Measurements from ENCODE around the gene CHD3. TPM values are rescaled to one million over a fixed set of nuclear protein-coding genes. Genes with fewer than 3 reads are reported as not detected.

Gene CHD3
- total RNA-seq = 94.6 TPM
- polyA plus RNA-seq (ENCODE audit: insufficient read depth, low read depth, low replicate concordance) = 41.5 TPM
- long read RNA-seq, donor 1, transcript CHD3-211 (3 exons, 2,515 nt) = major isoform, 9 of 44 reads
- long read RNA-seq, donor 1, partial matches to known transcripts = 35 of 44 reads
- long read RNA-seq, donor 1, other reads (novel, unspliced or antisense) = 0 of 44 reads
- long read RNA-seq, donor 2, transcript CHD3-211 (3 exons, 2,515 nt) = major isoform, 7 of 34 reads
- long read RNA-seq, donor 2, partial matches to known transcripts = 25 of 34 reads
- long read RNA-seq, donor 2, other reads (novel, unspliced or antisense) = 0 of 34 reads
- long read RNA-seq, donor 3, transcript CHD3-211 (3 exons, 2,515 nt) = major isoform, 6 of 41 reads
- long read RNA-seq, donor 3, partial matches to known transcripts = 34 of 41 reads
- long read RNA-seq, donor 3, other reads (novel, unspliced or antisense) = 0 of 41 reads
- long read RNA-seq, donor 4, full-length matches to known transcripts = 3 of 57 reads
- long read RNA-seq, donor 4, partial matches to known transcripts = 54 of 57 reads
- long read RNA-seq, donor 4, other reads (novel, unspliced or antisense) = 0 of 57 reads
- long read RNA-seq, donor 5 = 0 reads
- long read RNA-seq, donor 6, partial matches to known transcripts = 0 of 1 reads
- long read RNA-seq, donor 6, other reads (novel, unspliced or antisense) = 0 of 1 reads
- long read RNA-seq, donor 7, transcript CHD3-211 (3 exons, 2,515 nt) = major isoform, 6 of 54 reads
- long read RNA-seq, donor 7, partial matches to known transcripts = 43 of 54 reads
- long read RNA-seq, donor 7, other reads (novel, unspliced or antisense) = 5 of 54 reads
- long read RNA-seq, donor 8, partial matches to known transcripts = 49 of 53 reads
- long read RNA-seq, donor 8, other reads (novel, unspliced or antisense) = 0 of 53 reads
- long read RNA-seq, donor 9, partial matches to known transcripts = 12 of 13 reads
- long read RNA-seq, donor 9, other reads (novel, unspliced or antisense) = 0 of 13 reads
- long read RNA-seq, donor 10, transcript CHD3-211 (3 exons, 2,515 nt) = major isoform, 9 of 63 reads
- long read RNA-seq, donor 10, partial matches to known transcripts = 53 of 63 reads
- long read RNA-seq, donor 10, other reads (novel, unspliced or antisense) = 0 of 63 reads

- intact Hi-C loops (cut with DNase I) = no loop called here
- peak within 1 kb of the TSS; percentile 94 to 95 for H3K27ac ChIP-seq (ENCODE audit: low read depth in 2 of 2, low read length in 2 of 2)
- no peaks in the 10 kb centered on the region for H3K27me3 ChIP-seq (ENCODE audit: control insufficient read depth, insufficient read depth, low read length)
- H3K9me3 ChIP-seq (ENCODE audit: control insufficient read depth in 2 of 3, insufficient read depth in 1 of 3, low read length in 3 of 3) = no peaks in the 10 kb centered on the region
- TF ChIP-seq CTCF (IDR thresholded peaks at IDR 0.05; ENCODE audit: borderline replicate concordance, extremely low read depth, insufficient read depth) = no peak
- peak within 1 kb of the TSS; percentile 26 to 86 (median 82) for H3K9ac ChIP-seq (ENCODE audit: low read length in 3 of 3)
- peaks cover 12 to 26% (median 21%) of the 10 kb centered on the region in 3 donors for H3K4me1 ChIP-seq (ENCODE audit: control insufficient read depth in 2 of 3, insufficient read depth in 2 of 3, low read depth in 1 of 3, low read length in 3 of 3)
- FAIRE-seq (no peak), DNase-seq (peak in 1 of 5 donors; percentile 5)
- H3K4me3 ChIP-seq (ENCODE audit: low read length in 3 of 3) = peak within 1 kb of the TSS; percentile 56 to 83 (median 60)
- peaks cover 8 to 13% (median 11%) of the 10 kb centered on the region in 3 donors for H3K36me3 ChIP-seq (ENCODE audit: control insufficient read depth in 2 of 3, insufficient read depth in 3 of 3, low read length in 3 of 3)
Observed at GRCh38 chr17:7888184-7888920, at the start of gene CHD3. Gene CHD3 (plus strand): TSS chr17:7888789. CDS start chr17:7889001, 212 bp downstream.

GRCh38 chr17:7839190-7839875 lies 49.3 kb upstream of the CHD3 start:
- Histone ChIP-seq H3K27me3 (ENCODE audit: control insufficient read depth, insufficient read depth, low read length) (no peaks in the 10 kb centered on the region), H3K4me1 (ENCODE audit: control insufficient read depth in 2 of 3, insufficient read depth in 2 of 3, low read depth in 1 of 3, low read length in 3 of 3) (peaks cover 7 to 36% (median 13%) of the 10 kb centered on the region in 3 donors), H3K9ac (ENCODE audit: low read length in 3 of 3) (peak overlapping the region in 1 of 3 donors; percentile 60), H3K27ac (ENCODE audit: low read depth in 2 of 2, low read length in 2 of 2) (peak overlapping the region; percentile 37 to 77), H3K4me3 (ENCODE audit: low read length in 3 of 3) (peak overlapping the region in 1 of 3 donors; percentile 39), H3K9me3 (ENCODE audit: control insufficient read depth in 2 of 3, insufficient read depth in 1 of 3, low read length in 3 of 3) (no peaks in the 10 kb centered on the region), H3K36me3 (ENCODE audit: control insufficient read depth in 2 of 3, insufficient read depth in 3 of 3, low read length in 3 of 3) (peaks cover 0 to 6% (median 0%) of the 10 kb centered on the region in 3 donors)
- intact Hi-C loops (cut with DNase I) = no loop called here
- DNase-seq (peak in 2 of 5 donors; percentile 54 to 74), FAIRE-seq (no peak)
- no peak for TF ChIP-seq CTCF (IDR thresholded peaks at IDR 0.05; ENCODE audit: borderline replicate concordance, extremely low read depth, insufficient read depth)

GRCh38 chr17:7839876-7840261 lies 48.7 kb upstream of the CHD3 start:
- intact Hi-C loops (cut with DNase I) = no loop called here
- no peak for TF ChIP-seq CTCF (IDR thresholded peaks at IDR 0.05; ENCODE audit: borderline replicate concordance, extremely low read depth, insufficient read depth)
- H3K9ac ChIP-seq (ENCODE audit: low read length in 3 of 3) = no peak overlapping the region
- FAIRE-seq = no peak
- DNase-seq = peak in 1 of 5 donors; percentile 53
- no peaks in the 10 kb centered on the region for H3K27me3 ChIP-seq (ENCODE audit: control insufficient read depth, insufficient read depth, low read length)
- H3K4me1 ChIP-seq (ENCODE audit: control insufficient read depth in 2 of 3, insufficient read depth in 2 of 3, low read depth in 1 of 3, low read length in 3 of 3) = peaks cover 7 to 36% (median 13%) of the 10 kb centered on the region in 3 donors
- H3K27ac ChIP-seq (ENCODE audit: low read depth in 2 of 2, low read length in 2 of 2) = no peak overlapping the region
- no peaks in the 10 kb centered on the region for H3K9me3 ChIP-seq (ENCODE audit: control insufficient read depth in 2 of 3, insufficient read depth in 1 of 3, low read length in 3 of 3)
- H3K36me3 ChIP-seq (ENCODE audit: control insufficient read depth in 2 of 3, insufficient read depth in 3 of 3, low read length in 3 of 3) = peaks cover 0 to 6% (median 0%) of the 10 kb centered on the region in 3 donors
- H3K4me3 ChIP-seq (ENCODE audit: low read length in 3 of 3) = no peak overlapping the region
